Measurements from ENCODE around the gene CHRNA10. TPM values are rescaled to one million over a fixed set of nuclear protein-coding genes. Genes with fewer than 3 reads are reported as not detected.

Gene CHRNA10
- total and polyA plus RNA-seq, 4 donors, result 0.10 to 1.7 (median 0.36) TPM

DNA sequence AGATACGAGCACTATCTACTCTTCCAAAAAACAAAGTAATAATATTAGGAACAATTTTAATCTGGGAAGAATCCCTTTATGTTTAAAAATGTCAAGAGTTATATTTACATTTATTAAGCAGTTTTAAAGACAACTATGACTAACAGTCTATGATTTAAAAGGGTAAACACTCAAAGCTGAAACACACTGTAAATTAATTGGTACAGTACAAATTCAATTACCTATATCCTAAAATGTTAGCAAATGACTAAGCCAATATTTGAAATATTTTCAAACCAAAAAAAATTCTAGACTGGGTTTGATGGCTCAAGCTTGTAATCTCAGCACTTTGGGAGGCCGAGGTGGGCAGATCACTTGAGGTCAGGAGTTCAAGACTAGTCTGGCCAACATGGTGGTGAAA, 36.0 kb upstream of the CHRNA10 start:
- Histone ChIP-seq H3K27me3 (ENCODE audit: control insufficient read depth in 4 of 4, insufficient read depth in 4 of 4, low read length in 3 of 4) (no peaks in the 10 kb centered on the region), H3K36me3 (ENCODE audit: control insufficient read depth in 4 of 4, insufficient read depth in 3 of 4, low read depth in 1 of 4, low read length in 3 of 4) (peaks cover 0 to 40% (median 28%) of the 10 kb centered on the region in 4 donors), H3K4me3 (ENCODE audit: low read depth in 1 of 3, low read length in 3 of 3) (no peak overlapping the region), H3K4me1 (ENCODE audit: control insufficient read depth in 4 of 4, insufficient read depth in 4 of 4, low read length in 3 of 4) (peaks cover 2 to 17% (median 16%) of the 10 kb centered on the region in 4 donors), H3K27ac (ENCODE audit: low read depth in 1 of 2, low read length in 2 of 2) (no peak overlapping the region), H3K9me3 (ENCODE audit: control insufficient read depth in 4 of 4, low read length in 3 of 4) (no peaks in the 10 kb centered on the region), H3K9ac (ENCODE audit: low read depth in 1 of 2, low read length in 2 of 2) (no peak overlapping the region)
- DNase-seq (ENCODE audit: low spot score), result no peak
- WGBS, result 90% methylated on average over 2 of the region's 2 CpGs
- TF ChIP-seq, protein P1, sequence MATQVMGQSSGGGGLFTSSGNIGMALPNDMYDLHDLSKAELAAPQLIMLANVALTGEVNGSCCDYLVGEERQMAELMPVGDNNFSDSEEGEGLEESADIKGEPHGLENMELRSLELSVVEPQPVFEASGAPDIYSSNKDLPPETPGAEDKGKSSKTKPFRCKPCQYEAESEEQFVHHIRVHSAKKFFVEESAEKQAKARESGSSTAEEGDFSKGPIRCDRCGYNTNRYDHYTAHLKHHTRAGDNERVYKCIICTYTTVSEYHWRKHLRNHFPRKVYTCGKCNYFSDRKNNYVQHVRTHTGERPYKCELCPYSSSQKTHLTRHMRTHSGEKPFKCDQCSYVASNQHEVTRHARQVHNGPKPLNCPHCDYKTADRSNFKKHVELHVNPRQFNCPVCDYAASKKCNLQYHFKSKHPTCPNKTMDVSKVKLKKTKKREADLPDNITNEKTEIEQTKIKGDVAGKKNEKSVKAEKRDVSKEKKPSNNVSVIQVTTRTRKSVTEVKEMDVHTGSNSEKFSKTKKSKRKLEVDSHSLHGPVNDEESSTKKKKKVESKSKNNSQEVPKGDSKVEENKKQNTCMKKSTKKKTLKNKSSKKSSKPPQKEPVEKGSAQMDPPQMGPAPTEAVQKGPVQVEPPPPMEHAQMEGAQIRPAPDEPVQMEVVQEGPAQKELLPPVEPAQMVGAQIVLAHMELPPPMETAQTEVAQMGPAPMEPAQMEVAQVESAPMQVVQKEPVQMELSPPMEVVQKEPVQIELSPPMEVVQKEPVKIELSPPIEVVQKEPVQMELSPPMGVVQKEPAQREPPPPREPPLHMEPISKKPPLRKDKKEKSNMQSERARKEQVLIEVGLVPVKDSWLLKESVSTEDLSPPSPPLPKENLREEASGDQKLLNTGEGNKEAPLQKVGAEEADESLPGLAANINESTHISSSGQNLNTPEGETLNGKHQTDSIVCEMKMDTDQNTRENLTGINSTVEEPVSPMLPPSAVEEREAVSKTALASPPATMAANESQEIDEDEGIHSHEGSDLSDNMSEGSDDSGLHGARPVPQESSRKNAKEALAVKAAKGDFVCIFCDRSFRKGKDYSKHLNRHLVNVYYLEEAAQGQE (IDR thresholded peaks at IDR 0.05), result no peak
- no peak for TF ChIP-seq JUND (IDR thresholded peaks at IDR 0.05)
- TF ChIP-seq GABPA (IDR thresholded peaks at IDR 0.05 in 1 of 2, conservative IDR thresholded peaks at IDR 0.05 in 1 of 2), result no peak
- no peak for TF ChIP-seq NR2F2 (IDR thresholded peaks at IDR 0.05)
- TF ChIP-seq EGR1 (IDR thresholded peaks at IDR 0.05; ENCODE audit: low read depth in 2 of 2), result no peak
- TF ChIP-seq FOXA1 (IDR thresholded peaks at IDR 0.05), result no peak
- TF ChIP-seq, protein P2, sequence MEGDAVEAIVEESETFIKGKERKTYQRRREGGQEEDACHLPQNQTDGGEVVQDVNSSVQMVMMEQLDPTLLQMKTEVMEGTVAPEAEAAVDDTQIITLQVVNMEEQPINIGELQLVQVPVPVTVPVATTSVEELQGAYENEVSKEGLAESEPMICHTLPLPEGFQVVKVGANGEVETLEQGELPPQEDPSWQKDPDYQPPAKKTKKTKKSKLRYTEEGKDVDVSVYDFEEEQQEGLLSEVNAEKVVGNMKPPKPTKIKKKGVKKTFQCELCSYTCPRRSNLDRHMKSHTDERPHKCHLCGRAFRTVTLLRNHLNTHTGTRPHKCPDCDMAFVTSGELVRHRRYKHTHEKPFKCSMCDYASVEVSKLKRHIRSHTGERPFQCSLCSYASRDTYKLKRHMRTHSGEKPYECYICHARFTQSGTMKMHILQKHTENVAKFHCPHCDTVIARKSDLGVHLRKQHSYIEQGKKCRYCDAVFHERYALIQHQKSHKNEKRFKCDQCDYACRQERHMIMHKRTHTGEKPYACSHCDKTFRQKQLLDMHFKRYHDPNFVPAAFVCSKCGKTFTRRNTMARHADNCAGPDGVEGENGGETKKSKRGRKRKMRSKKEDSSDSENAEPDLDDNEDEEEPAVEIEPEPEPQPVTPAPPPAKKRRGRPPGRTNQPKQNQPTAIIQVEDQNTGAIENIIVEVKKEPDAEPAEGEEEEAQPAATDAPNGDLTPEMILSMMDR (IDR thresholded peaks at IDR 0.05; ENCODE audit: low read depth, low read length, missing input control), result no peak
- no peak for TF ChIP-seq HNF4A (conservative IDR thresholded peaks at IDR 0.05)
- no peak for TF ChIP-seq RXRA (IDR thresholded peaks at IDR 0.05)
- TF ChIP-seq RAD21 (IDR thresholded peaks at IDR 0.05), result no peak
- no peak for TF ChIP-seq FOXA2 (IDR thresholded peaks at IDR 0.05)
- no peak for TF ChIP-seq HNF4G (IDR thresholded peaks at IDR 0.05)
- no peak for TF ChIP-seq TAF1 (conservative IDR thresholded peaks at IDR 0.05)
- no peak for TF ChIP-seq SP1 (IDR thresholded peaks at IDR 0.05)
- TF ChIP-seq, protein P3, sequence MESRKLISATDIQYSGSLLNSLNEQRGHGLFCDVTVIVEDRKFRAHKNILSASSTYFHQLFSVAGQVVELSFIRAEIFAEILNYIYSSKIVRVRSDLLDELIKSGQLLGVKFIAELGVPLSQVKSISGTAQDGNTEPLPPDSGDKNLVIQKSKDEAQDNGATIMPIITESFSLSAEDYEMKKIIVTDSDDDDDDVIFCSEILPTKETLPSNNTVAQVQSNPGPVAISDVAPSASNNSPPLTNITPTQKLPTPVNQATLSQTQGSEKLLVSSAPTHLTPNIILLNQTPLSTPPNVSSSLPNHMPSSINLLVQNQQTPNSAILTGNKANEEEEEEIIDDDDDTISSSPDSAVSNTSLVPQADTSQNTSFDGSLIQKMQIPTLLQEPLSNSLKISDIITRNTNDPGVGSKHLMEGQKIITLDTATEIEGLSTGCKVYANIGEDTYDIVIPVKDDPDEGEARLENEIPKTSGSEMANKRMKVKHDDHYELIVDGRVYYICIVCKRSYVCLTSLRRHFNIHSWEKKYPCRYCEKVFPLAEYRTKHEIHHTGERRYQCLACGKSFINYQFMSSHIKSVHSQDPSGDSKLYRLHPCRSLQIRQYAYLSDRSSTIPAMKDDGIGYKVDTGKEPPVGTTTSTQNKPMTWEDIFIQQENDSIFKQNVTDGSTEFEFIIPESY (IDR thresholded peaks at IDR 0.05), result no peak

DNA sequence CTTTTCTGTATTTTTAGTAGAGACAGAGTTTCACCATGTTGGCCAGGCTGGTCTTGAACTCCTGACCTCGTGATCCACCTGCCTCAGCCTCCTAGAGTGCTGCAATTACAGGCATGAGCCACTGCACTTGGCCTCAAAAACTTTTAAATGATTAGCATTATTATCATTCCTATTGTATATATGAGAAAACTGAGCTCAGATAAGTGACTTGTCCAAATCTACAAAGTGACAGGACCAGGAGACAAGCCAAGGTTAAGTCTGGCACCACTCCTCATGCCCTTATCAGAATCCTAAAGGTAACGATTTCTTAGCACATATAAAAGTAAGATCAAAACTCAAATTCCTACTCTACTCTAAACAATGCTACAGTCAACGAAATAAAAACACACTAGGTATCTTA, 32.2 kb upstream of the CHRNA10 start:
- H3K27ac ChIP-seq (ENCODE audit: low read depth in 1 of 2, low read length in 2 of 2), result no peak overlapping the region
- no peaks in the 10 kb centered on the region for H3K4me1 ChIP-seq (ENCODE audit: control insufficient read depth in 4 of 4, insufficient read depth in 4 of 4, low read length in 3 of 4)
- TF ChIP-seq, protein P3 (IDR thresholded peaks at IDR 0.05), result no peak
- TF ChIP-seq, protein P4, sequence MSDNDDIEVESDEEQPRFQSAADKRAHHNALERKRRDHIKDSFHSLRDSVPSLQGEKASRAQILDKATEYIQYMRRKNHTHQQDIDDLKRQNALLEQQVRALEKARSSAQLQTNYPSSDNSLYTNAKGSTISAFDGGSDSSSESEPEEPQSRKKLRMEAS (IDR thresholded peaks at IDR 0.05), result no peak
- no peak for TF ChIP-seq FOXA2 (IDR thresholded peaks at IDR 0.05)
- TF ChIP-seq, protein P5, sequence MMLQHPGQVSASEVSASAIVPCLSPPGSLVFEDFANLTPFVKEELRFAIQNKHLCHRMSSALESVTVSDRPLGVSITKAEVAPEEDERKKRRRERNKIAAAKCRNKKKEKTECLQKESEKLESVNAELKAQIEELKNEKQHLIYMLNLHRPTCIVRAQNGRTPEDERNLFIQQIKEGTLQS (IDR thresholded peaks at IDR 0.05), result no peak
- no peak for TF ChIP-seq RXRA (IDR thresholded peaks at IDR 0.05)
- no peak for TF ChIP-seq HNF4A (conservative IDR thresholded peaks at IDR 0.05)
- no peak for TF ChIP-seq FOXA1 (IDR thresholded peaks at IDR 0.05)
- TF ChIP-seq TAF1 (conservative IDR thresholded peaks at IDR 0.05), result no peak
- TF ChIP-seq, protein P1 (IDR thresholded peaks at IDR 0.05), result no peak
- no peak for TF ChIP-seq JUND (IDR thresholded peaks at IDR 0.05)
- no peak for TF ChIP-seq GABPA (IDR thresholded peaks at IDR 0.05 in 1 of 2, conservative IDR thresholded peaks at IDR 0.05 in 1 of 2)
- H3K36me3 ChIP-seq (ENCODE audit: control insufficient read depth in 4 of 4, insufficient read depth in 3 of 4, low read depth in 1 of 4, low read length in 3 of 4), result peaks cover 1 to 60% (median 49%) of the 10 kb centered on the region in 4 donors
- H3K27me3 ChIP-seq (ENCODE audit: control insufficient read depth in 4 of 4, insufficient read depth in 4 of 4, low read length in 3 of 4), result no peaks in the 10 kb centered on the region
- no peak for DNase-seq (ENCODE audit: low spot score)
- no peak overlapping the region for H3K9ac ChIP-seq (ENCODE audit: low read depth in 1 of 2, low read length in 2 of 2)
- WGBS, result 89% methylated on average over 3 of the region's 3 CpGs
- no peaks in the 10 kb centered on the region for H3K9me3 ChIP-seq (ENCODE audit: control insufficient read depth in 4 of 4, low read length in 3 of 4)
- H3K4me3 ChIP-seq (ENCODE audit: low read depth in 1 of 3, low read length in 3 of 3), result no peak overlapping the region

Data from liver (tissue), 9 donors.